Colon (tissue), 2 donors: ENCODE results near the gene LRRC28.

ENCODE experiments used
- FAIRE-seq: peaks from 2 replicates; lab custom pipeline; 2012; peaks lifted over from hg19 to GRCh38; lab: Jason Lieb, UNC
- donor health status: control.
- donor health status: control.

LRRC28 gene

DNA sequence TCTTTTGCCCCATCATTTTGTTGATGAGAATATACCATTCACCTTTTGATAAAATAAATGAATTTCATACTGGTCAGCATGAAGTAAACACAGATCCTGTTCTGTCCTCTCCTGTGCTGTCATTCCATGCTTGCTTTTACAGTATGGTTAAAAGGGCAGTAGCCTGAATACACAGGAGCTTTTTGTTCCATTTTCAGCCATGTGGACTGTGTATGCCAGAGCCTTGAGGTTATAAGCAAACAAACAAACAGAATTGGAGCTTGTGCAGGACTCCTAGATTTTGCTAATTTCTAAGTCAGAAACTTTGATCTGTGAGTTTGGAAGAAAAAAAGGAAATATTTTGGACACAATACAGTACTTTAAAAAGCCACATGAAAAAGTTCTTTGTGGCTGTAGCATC is 91.9 kb downstream of the LRRC28 start:
- no peak for FAIRE-seq

DNA sequence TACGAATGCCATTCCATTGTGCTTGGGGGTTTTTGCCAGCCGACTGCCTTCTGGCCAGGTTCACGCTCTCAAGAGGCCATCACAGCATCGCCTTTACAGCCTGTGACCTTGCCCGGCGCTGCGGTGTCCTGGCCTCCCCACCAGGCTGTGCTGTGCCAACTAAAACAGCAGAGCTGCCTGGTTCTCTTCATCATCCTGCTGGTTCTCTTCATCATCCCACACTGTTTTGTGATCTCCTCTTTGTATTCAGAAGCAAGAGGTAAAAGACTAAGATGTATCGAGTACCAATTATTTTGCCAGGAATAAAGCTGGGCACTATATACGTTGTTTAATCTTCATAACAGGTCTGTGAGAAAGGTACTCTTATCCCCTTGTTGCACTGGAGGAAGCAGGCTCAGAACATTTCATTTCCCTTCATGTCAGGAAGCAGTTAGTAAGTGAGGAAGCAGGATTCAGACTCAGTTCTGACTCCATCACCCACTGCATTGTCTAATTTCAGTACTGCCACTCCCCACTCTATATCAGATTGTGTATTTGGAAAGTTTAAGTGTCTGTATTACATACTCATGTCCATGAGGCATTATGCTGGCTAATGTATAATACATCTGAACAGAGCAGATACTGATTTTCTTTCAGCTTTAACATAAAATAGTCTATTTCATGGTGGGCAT is 92.7 kb downstream of the LRRC28 start:
- FAIRE-seq = no peak

DNA sequence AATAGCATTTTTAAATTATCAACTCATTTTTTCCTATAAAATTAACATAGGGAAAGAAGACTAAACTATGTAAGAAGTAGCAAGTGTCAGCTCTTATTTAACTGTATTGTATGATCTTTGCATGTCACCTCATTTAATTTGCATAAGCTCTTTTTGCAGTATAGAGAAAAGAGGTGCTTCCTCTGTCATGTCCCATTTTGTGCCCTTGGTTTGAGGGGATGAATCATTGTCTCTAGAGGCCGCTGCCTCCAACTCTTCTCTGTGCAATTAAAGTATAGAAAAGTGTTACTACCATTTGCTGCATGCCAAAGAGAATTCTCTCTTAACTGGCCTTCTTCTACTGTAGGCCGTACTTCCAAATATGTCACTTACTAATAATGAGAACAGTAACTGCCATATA is 93.4 kb downstream of the LRRC28 start:
- FAIRE-seq = no peak

DNA sequence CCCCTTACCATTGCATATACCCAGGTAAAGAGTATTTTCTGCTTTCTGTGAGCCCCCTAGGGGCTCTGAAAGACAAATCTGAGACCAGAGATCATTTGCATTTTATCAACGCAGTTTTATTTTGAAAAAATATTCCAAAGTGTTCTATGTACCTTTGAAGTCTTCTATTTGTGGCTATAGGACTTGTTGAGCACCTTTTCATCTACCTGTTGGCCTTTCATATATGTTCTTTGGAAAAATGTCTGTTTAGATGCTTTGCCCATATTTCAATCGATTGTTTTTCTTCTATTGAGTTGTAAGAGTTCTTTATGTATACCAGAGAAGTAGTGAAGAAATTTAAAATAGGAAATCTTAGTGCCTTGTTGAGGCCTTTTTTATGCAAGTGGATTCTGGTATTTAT is 94.0 kb downstream of the LRRC28 start:
- FAIRE-seq = no peak

DNA sequence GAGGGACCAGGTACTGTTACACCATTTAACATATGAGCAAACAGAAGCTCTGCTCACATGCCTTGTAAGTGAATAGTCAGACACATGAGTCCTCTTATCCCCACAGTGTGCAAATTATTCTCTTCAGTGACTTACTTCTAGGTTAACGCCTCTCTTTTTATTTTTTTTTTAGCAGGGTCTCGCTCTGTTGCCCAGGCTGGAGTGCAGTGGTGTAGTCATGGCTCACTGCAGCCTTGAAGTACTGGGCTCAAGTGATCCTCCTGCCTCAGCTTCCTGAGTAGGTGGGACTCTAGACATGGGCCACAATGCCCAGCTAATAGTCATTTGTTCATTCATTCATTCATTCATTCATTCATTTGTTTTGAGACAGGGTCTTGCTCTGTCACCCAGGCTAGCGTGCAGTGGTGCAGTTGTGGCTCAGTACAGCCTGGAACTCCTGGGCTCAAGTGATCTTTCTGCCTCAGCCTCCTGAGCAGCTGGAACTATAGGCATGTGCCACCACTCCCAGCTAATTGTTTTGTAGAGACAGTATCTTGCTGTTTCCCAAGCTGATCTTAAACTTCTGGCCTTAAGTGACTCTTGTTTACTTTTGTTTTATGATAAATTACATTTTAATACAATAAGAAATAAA is 94.7 kb downstream of the LRRC28 start:
- no peak for FAIRE-seq

DNA sequence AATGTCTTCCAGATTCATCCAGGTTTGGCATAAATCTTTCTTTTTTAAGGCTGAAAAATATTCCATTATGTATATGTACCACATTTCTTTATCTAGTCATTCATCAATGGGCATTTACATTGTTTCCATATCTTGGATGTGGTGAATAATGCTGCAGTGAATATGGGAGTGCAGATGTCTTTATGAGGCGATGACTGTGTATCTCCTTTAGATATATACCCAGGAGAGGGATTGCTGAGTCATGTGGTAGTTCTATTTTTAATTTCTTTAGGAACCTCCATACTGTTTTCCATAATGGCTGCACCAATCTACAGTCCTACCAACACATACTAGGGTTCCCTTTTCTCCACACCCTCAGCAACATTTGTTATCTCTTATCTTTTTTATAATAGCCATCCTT is 96.3 kb downstream of the LRRC28 start:
- no peak for FAIRE-seq

DNA sequence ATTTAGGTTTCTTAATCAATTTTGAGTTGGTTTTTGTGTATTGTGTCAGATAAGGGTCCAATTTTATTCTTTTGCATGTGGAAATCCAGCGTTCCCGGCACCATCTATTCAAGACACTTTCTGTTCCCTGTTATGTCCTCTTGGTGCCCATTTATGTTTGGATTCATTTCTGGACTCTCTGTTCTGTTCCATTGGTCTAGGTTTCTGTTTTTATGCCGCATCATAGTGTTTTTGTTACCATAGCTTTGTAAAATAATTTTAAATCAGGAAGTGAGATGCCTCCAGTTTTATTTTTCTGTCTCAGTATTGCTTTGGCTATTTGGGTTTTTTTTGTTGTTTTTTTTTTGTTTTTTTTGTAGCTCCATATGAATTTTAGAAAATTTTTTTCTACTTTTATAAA is 97.1 kb downstream of the LRRC28 start:
- FAIRE-seq = no peak

DNA sequence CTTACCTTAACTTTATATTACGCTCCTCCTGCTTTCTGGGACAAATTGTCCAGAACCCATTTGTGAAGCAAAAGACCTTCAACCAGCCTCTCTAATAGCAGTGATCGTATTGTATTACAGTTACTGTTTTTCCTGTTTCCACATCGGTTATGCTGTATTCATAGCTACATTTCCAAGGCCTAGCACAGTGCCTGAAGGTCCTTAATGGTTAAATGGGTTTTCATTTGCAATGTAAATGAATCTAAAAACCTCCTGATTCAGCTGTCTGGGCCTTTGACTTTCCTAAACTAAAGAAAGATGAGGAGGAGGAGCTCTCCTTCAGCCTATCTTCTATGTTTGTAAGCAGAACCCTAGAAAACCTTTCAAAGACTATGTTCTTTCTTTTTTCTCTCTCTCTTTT is 99.1 kb downstream of the LRRC28 start:
- FAIRE-seq = no peak

DNA sequence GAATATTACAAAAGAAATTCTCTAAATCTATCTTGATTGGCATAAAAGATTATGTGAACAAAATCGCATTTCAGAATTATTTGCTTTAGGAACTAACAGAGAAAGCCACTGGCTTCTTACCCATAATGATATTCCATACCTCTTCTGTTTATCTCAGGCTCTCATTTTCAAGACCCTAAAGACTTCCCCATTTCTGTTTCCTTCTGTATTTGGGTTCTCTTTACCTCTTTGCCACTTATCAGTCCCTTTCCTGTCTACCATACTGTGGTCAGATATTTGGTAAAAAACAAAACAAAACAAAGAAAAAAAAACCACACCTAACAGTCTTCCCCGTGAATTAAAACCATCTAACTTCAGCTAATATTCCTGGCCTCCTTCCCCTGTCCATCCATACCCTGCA is 108.5 kb downstream of the LRRC28 start:
- FAIRE-seq = no peak

DNA sequence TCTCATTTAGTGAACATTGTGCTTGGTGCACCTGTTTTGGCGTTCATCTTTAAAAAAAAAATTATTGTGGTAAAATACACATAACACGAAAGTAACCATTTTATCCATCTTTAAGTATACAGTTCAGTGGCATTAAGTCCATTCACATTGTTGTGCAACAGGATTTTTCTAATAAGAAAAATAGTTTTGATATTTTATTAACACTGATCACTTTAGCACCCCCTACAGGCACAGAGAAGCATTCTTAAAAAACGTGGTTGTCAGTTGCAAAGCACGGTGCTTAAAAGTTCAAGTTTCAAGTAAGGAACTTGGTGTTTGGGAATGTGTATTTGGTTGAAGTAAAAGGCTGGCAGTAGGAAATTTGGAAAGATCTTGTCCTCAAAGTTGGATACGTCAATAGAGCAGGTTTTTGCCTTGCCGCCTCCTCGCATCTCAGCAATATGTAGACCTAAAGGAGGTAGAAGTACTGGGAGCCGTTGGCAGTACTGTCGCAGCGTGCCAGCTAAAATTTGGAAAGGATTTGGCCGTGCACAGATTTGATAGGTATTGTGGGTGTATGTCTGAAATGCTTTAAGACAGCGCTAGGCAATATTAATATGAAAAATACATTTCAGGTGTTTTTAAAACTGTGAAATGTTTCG is 110.4 kb downstream of the LRRC28 start:
- FAIRE-seq = no peak

DNA sequence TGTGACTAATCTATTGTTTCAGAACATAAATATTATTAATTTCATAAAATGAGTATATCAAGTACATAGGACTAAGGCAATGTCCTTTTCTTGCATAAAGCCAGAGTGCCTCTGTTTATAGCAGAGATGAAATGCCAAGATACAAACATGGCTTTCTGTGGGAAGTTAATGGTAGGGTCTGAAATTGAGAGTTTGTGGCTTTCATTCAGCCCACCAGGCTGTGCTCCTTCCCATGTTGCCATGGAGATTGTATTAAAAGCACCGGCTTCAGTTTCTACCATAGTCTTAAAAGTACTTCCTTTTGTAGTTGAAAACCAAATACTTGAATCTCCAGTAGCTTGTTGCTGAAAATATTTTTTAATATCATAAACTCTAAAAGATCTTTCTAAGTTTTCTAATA is 114.0 kb downstream of the LRRC28 start:
- FAIRE-seq = no peak

DNA sequence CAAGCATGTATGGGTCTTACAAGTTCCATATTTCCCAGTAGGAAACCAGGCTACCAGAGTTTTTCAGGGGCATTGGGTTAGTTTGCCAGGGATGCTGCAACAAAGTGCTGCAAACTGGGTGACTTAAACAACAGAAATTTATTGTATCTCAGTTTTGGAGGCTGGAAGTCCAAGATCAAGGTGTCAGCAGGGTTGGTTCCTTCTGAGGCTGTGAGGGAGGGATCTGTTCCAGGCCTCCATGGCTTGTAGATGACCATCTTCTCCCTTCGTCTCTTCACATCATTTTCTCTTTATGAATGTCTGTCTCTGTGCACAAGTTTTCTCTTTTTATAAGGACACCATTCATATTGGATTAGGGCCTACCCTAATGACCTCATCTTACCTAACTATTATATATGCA is 114.7 kb downstream of the LRRC28 start:
- no peak for FAIRE-seq

DNA sequence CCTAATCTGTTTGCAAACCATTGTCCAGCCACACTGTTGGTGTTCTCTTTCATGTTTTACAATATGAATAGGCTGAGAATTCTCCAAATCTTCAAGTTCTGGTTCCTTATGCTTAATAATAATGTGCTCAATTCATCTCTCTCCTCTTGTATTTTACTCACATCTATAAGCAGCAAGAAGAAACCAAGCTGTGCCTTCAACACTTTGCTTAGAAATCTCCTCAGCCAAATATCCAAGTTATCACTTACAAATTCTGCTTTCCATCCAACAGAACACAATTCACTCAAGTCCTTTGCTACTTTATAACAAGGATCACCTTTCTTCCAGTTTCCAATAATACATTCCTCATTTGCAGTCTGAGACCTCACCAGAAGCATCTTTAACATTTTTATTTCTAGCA is 117.5 kb downstream of the LRRC28 start:
- FAIRE-seq = no peak

DNA sequence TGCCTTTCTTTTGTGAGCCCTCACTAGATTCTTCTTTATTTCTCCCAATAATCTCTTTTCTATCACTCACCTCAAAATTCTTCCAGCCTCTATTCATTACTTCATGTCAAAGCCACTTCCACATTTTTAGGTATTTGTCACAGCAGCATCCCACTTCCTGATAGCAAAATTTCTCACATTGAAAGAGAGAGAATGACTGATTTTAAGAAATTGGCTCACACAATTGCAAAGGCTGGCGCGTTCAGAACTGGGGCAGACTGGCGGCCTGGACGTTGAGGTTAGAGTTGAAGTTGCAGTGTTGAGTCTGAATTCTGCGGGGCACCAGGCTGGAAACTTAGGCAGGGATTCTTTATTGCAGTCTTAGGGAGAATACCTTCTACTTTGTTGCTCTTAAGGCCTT is 117.9 kb downstream of the LRRC28 start:
- FAIRE-seq = no peak

DNA sequence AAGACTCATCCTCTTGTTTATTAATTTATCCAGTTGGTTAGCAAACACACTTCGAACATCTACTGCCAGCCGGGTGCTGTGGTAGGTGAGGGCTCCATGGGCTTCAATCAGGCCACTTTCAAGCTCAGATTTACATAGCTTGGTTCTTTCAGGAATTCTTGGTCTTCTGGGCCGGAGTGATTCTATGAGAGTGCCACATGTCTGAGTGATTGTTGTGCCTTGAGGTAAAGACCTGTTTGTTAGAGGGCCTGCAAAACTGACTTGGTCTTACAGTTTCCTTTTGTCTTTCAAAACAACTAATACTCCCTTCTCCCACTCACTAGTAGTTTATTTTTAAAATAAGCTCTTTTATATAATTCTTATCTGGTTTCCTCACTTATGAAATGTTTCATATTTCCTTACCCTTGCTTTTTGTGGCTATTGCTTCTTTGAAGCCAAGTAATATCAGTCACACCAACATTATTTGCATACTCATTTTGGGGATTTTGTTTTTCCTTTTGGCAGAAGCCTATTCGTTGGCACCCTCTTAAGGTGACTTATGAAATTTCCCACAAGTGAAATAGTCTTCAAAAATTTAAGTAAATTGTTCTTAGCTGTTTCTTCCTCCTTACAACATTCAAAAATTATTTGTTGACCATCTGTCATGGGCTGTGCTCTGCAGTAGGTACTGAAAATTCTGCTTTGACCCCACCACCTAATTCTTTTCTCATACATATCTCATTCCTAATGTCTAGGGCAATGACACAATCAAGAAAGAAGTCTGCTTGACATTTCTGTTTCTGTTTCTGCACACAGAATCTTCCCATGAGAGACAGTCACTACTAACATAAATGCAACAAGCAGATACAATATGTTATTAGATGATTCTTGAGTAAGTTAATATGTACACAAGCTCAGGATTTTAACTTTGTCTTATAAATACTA is 120.2 kb downstream of the LRRC28 start:
- no peak for FAIRE-seq

DNA sequence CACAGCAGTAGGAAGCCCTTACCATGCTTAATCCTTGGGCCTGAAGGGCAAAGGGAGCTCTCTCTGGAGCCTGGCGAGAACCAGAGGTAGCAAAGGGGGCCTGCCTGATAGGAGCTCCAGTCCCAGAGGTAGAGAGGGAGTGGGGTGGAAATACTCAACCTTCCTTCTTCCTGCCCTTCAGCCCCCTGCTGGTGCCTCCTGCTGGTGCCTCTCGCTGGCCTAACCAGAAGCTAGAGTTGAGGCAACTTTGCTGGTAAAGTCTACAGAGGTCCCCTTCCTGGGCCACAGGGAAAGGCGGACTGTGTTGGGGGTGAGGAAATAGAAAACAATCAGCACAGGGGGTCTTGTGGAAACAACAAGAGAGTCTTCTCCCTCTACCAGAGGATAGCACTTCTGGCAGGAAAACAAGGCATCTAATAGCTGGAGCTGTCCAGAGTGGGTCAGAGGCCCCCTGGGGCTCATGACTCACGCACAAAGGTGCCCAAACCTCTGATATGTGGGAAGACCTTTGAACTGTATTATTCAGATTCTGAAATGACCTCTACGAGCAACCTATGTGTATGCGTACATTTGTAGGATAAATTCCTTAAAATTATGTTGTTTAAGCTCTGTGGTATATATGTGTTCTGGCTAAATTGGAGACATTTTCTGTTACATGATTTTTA is 133.9 kb downstream of the LRRC28 start:
- FAIRE-seq = no peak

DNA sequence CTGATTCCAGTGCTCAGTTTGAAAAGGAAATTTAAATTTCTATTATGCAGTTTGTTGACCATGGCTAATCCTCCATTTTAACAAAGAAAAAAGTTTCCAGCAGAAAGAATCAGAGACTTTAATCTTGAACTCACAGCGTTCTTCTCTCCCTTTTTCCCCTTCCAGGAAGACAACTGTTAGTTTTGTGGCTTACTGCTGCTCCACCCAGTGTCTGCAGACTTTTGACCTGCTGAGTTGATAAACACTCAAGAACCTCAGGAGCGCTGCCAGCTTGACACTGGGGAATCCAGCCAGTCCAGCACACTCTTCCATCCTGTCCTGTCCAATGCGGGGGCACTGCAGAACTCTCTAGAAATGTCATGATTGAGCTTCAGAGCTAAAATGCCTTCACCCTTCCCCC is 134.6 kb downstream of the LRRC28 start:
- FAIRE-seq = no peak

DNA sequence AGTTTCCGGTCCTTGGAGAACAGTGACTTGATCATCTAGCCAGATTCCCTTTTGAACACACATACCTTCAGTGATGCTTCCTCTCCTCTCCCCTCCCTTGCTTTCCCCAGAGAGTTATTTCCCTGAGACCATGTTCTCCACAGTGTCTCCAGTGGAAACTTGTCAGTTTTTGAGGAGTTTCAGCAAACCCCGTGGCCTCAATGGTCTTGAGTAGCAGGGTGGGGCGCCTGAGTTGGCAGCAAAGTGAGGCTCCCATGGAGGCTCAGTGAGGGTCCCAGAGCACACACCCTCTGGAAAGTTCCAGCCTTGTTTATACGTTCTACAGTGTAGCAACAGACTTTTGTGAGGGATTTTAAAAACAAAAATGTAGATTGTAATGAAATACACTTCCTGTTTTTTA is 135.1 kb downstream of the LRRC28 start:
- no peak for FAIRE-seq

DNA sequence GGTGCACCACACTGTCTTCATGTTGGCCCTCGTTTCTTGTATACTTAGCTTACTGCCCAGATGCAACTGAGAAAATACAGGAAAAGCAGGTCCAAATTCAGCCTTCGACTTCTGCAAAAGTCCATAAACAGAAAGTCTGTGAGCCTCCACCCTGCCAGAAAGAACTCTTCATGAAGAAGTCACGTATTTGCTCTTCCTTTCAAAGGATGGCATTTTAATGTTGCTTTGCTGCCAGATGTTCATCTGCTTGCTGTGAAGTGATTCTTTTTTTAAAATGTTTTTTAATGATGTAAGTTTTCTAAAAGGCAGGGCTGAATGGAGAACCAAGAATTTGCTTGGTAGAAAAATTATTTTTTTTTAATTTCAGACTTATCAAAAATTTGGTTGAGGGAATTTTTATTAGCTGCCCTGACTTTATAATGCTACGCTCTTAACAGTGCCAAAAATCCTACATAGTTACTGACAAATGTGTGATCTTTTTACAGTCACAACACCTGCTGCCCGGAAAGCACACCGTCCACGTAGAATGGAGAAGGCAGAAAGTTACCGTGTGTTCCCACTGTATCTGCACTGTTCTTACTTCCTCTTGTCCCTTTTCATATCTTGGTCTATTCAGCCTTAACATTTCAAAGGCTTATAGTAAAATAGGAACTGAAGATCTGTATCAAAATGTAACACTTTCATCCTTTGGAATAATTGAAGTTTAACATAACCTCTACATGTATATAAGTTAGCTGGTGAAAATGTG is 136.3 kb downstream of the LRRC28 start:
- FAIRE-seq = no peak

DNA sequence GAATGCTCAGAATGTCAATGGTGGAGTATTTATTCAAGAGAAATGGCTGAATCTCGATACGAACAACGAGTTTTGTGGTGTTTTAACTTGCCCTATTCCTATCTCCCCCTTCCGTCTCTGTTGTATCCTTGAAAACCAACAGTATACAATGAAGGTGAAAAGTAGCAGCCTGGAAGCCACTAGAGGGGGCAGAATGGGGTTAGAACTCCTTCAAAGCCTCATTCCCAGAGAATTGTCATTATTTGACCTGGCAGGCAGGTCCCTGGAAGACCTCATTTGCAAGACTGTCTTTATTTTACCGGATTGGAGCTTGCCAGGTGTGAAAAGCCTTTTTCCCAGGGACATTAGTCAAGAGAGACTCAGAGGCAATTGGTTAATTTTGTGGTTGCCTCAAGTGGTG is 139.4 kb downstream of the LRRC28 start:
- no peak for FAIRE-seq

DNA sequence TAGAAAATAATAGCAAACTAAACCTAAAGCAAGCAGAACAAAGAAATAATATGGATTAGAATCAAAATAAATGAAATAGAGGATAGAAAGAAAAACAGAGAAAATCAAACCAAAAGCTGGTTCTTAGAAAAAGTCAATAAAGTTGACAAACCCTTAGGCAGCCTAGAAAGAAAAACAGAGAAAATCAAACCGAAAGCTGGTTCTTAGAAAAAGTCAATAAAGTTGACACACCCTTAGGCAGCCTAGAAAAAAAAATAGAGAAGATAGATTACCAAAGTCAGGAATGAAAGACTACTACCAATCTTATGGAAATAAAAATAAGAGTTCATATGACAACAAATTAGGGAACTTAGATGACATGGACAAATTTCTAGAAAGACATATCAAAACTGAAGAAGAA is 142.4 kb downstream of the LRRC28 start:
- FAIRE-seq = peak; percentile 85

DNA sequence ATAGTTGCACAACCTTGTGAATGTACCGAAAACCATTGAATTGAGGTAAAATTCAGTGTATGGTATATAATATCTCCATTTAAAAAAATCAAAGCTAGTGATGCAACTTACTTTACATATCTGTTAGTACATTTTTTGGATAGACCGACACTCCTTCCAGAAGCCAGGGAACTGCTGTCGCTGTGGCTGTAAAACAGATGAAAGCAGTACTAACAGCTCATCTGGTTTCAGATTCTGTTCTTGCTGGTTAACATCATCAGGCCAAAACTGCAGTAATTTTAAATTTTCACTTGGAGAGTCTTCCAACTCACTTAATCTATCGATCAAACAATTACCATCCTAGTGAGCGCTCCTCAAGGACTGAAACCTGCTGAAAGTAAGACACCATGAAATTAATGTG is 145.1 kb downstream of the LRRC28 start:
- no peak for FAIRE-seq
